ENCODE measurements around the gene KLHL26.

The KLHL26 gene

GRCh38 chr19:18616023-18616422, 20.8 kb upstream of the KLHL26 start:
- DNase-seq, result no peak

GRCh38 chr19:18617562-18617961, 19.3 kb upstream of the KLHL26 start:
- DNase-seq, result no peak

- no peak for DNase-seq
These were observed 18.6 kb upstream of the KLHL26 start for GRCh38 chr19:18618236-18618635.

- DNase-seq, result no peak
These were observed 16.5 kb upstream of the KLHL26 start for GRCh38 chr19:18620311-18620710.

GRCh38 chr19:18620902-18621301, 15.9 kb upstream of the KLHL26 start:
- no peak for DNase-seq

GRCh38 chr19:18626906-18627305, 9.9 kb upstream of the KLHL26 start:
- DNase-seq, result no peak

GRCh38 chr19:18629166-18630088, 7.4 kb upstream of the KLHL26 start:
- no peak for DNase-seq

- no peak for DNase-seq
These were observed 3.5 kb upstream of the KLHL26 start for GRCh38 chr19:18633321-18633720.

GRCh38 chr19:18634612-18635297, 2.1 kb upstream of the KLHL26 start:
- DNase-seq, result no peak

GRCh38 chr19:18635831-18636182, 1.0 kb upstream of the KLHL26 start:
- no peak for DNase-seq

GRCh38 chr19:18636183-18636968, 452 bp upstream of the KLHL26 start:
- peak; percentile 100 for DNase-seq

GRCh38 chr19:18637673-18638630, 1.1 kb downstream of the KLHL26 start:
- no peak for DNase-seq

- no peak for DNase-seq
These were observed 2.9 kb downstream of the KLHL26 start for GRCh38 chr19:18639706-18640243.

GRCh38 chr19:18644196-18645034, 7.6 kb downstream of the KLHL26 start:
- no peak for DNase-seq

GRCh38 chr19:18645035-18645511, 8.2 kb downstream of the KLHL26 start:
- DNase-seq, result no peak

- DNase-seq, result no peak
These were observed 9.9 kb downstream of the KLHL26 start for GRCh38 chr19:18646535-18647370.

- DNase-seq, result no peak
These were observed 10.5 kb downstream of the KLHL26 start for GRCh38 chr19:18647371-18647767.

GRCh38 chr19:18647807-18648206, 11.0 kb downstream of the KLHL26 start:
- no peak for DNase-seq

- no peak for DNase-seq
These were observed 12.1 kb downstream of the KLHL26 start for GRCh38 chr19:18648973-18649315.
